Testis (tissue), 3 donors: Measurements from ENCODE around the gene FOXN3. TPM values are rescaled to one million over a fixed set of nuclear protein-coding genes. Genes with fewer than 3 reads are reported as not detected.

ENCODE experiments used
- DNase-seq: peaks from one replicate; pipeline ENCODE4 v3.0.0-alpha.2; 2019
- H3K27ac ChIP-seq, 2 donors: fragments of 200-600 bp; sonication (generic); one replicate each; pipeline ENCODE4 v1.5.1; 2019
- H3K27me3 ChIP-seq: fragments of 200-600 bp; sonication (generic); one replicate; pipeline ENCODE4 v1.5.1; 2019
- H3K36me3 ChIP-seq: fragments of 200-600 bp; sonication (generic); one replicate; pipeline ENCODE4 v1.5.1; 2017; ENCODE audit warnings: low read depth; ENCODE audit errors: missing control alignments
- H3K4me1 ChIP-seq: fragments of 200-600 bp; sonication (generic); one replicate; pipeline ENCODE4 v1.5.1; 2019
- H3K4me3 ChIP-seq, 2 donors: fragments of 200-600 bp; sonication (generic); one replicate each; pipeline ENCODE4 v1.5.1; 2017 to 2019
- H3K9me3 ChIP-seq: fragments of 200-600 bp; sonication (generic); one replicate; pipeline ENCODE4 v1.5.1; 2017
- POLR2A ChIP-seq: fragments of 450-650 bp; IDR thresholded peaks from one replicate; pipeline ENCODE4 v1.6.1; 2017; ENCODE audit warnings: antibody characterized with exemption, mild to moderate bottlenecking, moderate library complexity
- WGBS, 2 donors: methylation state at CpG; one replicate each; pipeline ENCODE4 v1.1.5; 2018; 5-methylcytosine and 5-hydroxymethylcytosine counted together
- intact Hi-C: fragments of 100-400 bp; cut with DNase I; formaldehyde crosslinking; loops from one replicate; pipeline ENCODE4 v1.15.1; 2023; ENCODE audit warnings: low total_unique reads
- polyA plus RNA-seq: library from polyadenylated mRNA; stranded (reverse); fragments of 350-450 nt; fragmentation: Illumina TruSeq; extraction: RNeasy Lipid Tissue Mini Kit (QIAGEN cat#74804); gene quantifications from one replicate; pipeline ENCODE4 v1.2.3, GENCODE V29; 2014; ENCODE audit warnings: low read depth, low replicate concordance; ENCODE audit not compliant: insufficient read depth
- total RNA-seq, 2 donors: library from RNA; depleted of rRNA; stranded (reverse); fragments of >200 nt; gene quantifications; one replicate each; pipeline ENCODE4 v1.2.3, GENCODE V29; 2016
- TF ChIP-seq, protein P1 (sequence below), 3 experiments: fragments of 450-650 bp in 2 of 3; fragments of 200-600 bp in 1 of 3; sonication (generic) in 1 of 3; IDR thresholded peaks; one replicate each; pipeline ENCODE4 v1.5.1; 2016 to 2019; ENCODE audit warnings: antibody characterized with exemption in 3 of 3, mild to moderate bottlenecking in 2 of 3, moderate library complexity in 1 of 3

The FOXN3 gene
- total and polyA plus RNA-seq, 3 donors from 2014 or later, result 40.7 to 103 (median 100) TPM

DNA sequence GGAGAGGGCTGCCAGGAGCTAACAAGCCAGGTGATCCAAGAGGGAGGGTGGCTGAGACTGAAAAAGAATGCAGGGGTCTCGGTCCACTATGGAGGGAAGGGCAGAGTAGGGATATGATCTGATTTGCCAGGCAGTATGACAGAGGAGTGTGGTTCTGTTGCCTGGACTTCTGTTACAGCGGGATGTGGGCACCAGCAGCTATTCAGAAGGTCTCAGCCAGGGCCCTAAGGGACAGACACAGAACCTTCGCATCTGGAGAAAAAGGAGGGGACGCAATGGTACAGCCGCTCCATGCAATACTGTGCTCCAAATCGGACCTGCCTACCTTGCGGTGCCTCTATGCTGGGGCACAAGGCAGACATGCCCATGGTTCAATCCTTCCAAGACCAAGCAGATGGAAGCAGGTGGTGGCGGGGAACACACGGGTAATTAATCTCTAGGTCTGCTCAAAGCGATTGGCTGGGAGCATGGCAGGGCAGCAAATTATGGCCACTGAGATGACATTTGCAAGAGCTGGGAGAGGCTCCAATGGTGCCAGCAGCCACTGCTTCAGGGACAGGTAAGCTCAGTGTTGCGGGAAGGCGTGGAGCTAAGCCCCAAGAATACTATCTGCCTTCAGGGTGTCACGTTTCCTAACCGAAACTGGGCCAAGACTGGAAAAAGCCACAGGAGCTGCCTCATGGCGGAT, 185.5 kb downstream of the FOXN3 start:
- peaks cover 23% of the 10 kb centered on the region for H3K4me1 ChIP-seq
- H3K27ac ChIP-seq, result no peak overlapping the region
- no peaks in the 10 kb centered on the region for H3K36me3 ChIP-seq
- no peak for DNase-seq
- TF ChIP-seq, protein P1, sequence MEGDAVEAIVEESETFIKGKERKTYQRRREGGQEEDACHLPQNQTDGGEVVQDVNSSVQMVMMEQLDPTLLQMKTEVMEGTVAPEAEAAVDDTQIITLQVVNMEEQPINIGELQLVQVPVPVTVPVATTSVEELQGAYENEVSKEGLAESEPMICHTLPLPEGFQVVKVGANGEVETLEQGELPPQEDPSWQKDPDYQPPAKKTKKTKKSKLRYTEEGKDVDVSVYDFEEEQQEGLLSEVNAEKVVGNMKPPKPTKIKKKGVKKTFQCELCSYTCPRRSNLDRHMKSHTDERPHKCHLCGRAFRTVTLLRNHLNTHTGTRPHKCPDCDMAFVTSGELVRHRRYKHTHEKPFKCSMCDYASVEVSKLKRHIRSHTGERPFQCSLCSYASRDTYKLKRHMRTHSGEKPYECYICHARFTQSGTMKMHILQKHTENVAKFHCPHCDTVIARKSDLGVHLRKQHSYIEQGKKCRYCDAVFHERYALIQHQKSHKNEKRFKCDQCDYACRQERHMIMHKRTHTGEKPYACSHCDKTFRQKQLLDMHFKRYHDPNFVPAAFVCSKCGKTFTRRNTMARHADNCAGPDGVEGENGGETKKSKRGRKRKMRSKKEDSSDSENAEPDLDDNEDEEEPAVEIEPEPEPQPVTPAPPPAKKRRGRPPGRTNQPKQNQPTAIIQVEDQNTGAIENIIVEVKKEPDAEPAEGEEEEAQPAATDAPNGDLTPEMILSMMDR (IDR thresholded peaks at IDR 0.05), result no peak
- TF ChIP-seq POLR2A, result no peak
- 95% methylated on average over 15 of the region's 15 CpGs for WGBS, 2 donors
- H3K4me3 ChIP-seq, result no peak overlapping the region
- intact Hi-C loops, result no loop called here
- H3K27me3 ChIP-seq, result no peaks in the 10 kb centered on the region
- no peaks in the 10 kb centered on the region for H3K9me3 ChIP-seq

DNA sequence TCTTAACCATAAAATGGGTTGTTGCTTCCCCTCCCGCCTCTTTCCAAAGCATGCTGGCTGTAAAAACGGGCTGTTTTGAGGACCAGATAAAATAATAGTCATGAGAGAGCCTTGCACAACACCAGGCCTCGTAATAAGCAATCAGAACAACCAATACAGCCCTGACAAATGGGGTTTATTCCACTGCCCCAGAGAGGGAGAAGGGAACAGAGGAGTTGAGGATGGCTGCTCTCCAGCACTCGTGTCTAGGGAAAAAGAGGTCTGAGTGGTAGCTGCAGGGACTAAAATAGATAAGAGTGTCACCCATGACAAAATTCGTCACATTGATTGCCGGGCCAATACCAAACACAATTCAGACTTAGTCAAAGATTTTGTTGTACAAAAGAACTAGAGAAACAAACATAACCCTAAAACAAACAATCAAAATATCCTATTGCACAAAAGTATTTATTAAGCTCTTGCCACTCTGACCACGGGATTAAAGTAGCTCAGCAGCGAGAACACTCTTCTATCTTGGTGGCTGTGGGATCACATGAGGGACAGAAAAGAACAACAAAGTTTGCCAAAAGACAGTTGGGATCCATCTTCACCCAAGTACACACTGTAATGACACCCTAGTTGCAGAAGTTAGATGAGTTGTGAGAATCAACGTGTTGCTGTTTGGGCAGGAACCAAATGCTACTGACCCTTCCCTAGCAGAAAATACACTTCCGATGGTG, 188.0 kb downstream of the FOXN3 start:
- Histone ChIP-seq H3K4me1 (peaks cover 25% of the 10 kb centered on the region), H3K27ac (no peak overlapping the region), H3K36me3 (no peaks in the 10 kb centered on the region), H3K27me3 (no peaks in the 10 kb centered on the region), H3K9me3 (no peaks in the 10 kb centered on the region), H3K4me3 (no peak overlapping the region)
- DNase-seq, result no peak
- intact Hi-C loops, result no loop called here
- 55 to 66% methylated on average over 10 of the region's 10 CpGs for WGBS, 2 donors
- TF ChIP-seq, protein P1 (IDR thresholded peaks at IDR 0.05), result no peak
- no peak for TF ChIP-seq POLR2A

DNA sequence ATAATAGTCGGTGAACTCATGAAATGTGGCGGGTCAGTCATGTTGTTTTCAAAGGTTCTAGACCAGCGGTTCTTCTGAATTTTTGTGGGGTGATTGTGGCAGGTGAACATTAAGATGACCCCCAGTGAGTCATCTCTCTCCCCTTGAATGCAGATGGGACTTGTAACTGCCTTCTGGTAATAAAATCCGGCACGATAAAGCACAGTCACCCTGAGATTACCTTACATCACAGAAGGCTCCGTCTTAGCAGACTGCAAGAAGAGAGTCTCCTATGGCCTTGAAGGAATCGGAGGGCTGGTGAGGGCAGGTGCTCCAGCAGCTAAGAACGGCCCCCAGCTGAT, 189.6 kb downstream of the FOXN3 start:
- Histone ChIP-seq H3K9me3 (no peaks in the 10 kb centered on the region), H3K27ac (no peak overlapping the region), H3K4me3 (no peak overlapping the region), H3K36me3 (no peaks in the 10 kb centered on the region), H3K27me3 (no peaks in the 10 kb centered on the region), H3K4me1 (peaks cover 25% of the 10 kb centered on the region)
- WGBS, 2 donors, result 80 to 88% methylated on average over 6 to 8 of the region's 8 CpGs
- TF ChIP-seq, protein P1 (IDR thresholded peaks at IDR 0.05), result no peak
- no peak for TF ChIP-seq POLR2A
- intact Hi-C loops, result no loop called here
- DNase-seq, result no peak

DNA sequence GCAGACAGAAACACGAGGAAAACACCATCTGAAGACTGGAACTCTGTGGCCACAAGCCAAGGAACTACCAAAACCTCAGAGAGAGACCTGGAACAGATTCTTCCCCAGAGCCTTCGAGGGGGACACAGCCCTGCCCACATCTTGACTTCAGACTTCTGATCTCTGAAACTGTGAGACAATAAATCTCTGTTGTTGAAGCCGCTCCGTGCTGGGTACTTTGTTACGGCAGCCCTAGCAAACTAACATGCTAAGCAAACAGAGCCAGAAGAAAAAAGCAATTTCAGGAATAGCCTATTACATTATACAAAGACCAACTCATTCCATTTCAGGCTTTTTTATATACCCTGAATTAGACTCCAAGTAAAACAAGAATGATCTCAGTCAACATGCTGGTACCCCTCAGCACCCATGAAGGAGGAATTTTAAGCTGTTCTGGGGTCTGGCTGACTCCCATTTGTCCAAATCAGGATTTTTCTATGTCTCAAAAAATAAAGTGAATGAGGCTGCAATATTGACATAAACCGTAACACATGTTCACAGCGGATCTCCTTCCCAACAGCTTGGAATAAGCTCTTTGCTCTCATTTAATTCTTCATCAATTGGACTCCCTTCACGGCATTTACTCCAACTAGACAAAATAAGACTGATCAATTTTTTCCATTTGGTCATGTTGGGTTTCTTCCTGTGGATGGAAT, 190.1 kb downstream of the FOXN3 start:
- intact Hi-C loops, result no loop called here
- TF ChIP-seq, protein P1 (IDR thresholded peaks at IDR 0.05), result no peak
- TF ChIP-seq POLR2A, result no peak
- Histone ChIP-seq H3K27ac (peak overlapping the region in 1 of 2 donors; percentile 55), H3K4me3 (no peak overlapping the region), H3K36me3 (no peaks in the 10 kb centered on the region), H3K4me1 (peaks cover 25% of the 10 kb centered on the region), H3K9me3 (no peaks in the 10 kb centered on the region), H3K27me3 (no peaks in the 10 kb centered on the region)
- WGBS, 2 donors, result 51 to 54% methylated on average over 8 of the region's 8 CpGs
- DNase-seq, result peak; percentile 64
